Fibroblast of peridontal ligament (primary cell): Measurements from ENCODE around the gene FGL2.
"Not testable (repeated sequence)": the region's sequence is repeated elsewhere in the genome, so short reads cannot be mapped to it uniquely, and the experiment has no call there.

Experiments used
- DNase-seq: peaks from one replicate; pipeline ENCODE4 v3.0.0-alpha.2; 2010; ENCODE audit errors: extremely low read depth

The FGL2 gene

DNA sequence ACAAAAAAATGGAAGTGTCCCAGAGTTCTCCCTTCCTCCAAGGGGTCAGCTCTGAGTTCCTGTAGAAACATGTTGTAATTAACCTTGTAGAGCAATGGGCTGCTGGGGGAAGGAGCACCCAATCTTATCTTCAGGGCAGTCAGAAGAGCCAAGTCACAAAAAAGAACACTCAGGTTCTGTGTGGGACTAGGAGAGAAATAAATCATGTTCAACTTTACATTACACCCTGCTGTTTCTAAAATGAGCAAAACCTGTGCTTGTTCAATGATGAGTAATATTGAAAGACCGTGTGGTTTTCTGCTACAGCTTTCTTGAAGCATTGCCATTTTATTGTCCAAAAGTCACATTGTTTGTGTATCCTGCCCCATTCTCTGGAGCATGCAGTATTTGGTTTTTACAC, 42.6 kb downstream of the FGL2 start:
- DNase-seq, result not testable (repeated sequence)

GRCh38 chr7:77155601-77156377, 43.8 kb downstream of the FGL2 start:
- DNase-seq, result peak; percentile 26

- not testable (repeated sequence) for DNase-seq
Measured at GRCh38 chr7:77154917-77155464, 44.6 kb downstream of the FGL2 start.

GRCh38 chr7:77152232-77152631, 47.4 kb downstream of the FGL2 start:
- peak; percentile 30 for DNase-seq
